Umbilical cord (tissue), 2 donors: ENCODE measurements around the gene ZDHHC14. TPM values are rescaled to one million over a fixed set of nuclear protein-coding genes. Genes with fewer than 3 reads are reported as not detected.
"Not testable (repeated sequence)": the region's sequence is repeated elsewhere in the genome, so short reads cannot be mapped to it uniquely, and the experiment has no call there.

Source experiments
- DNase-seq: peaks from one replicate; pipeline ENCODE4 v3.0.0-alpha.2; 2015; ENCODE audit warnings: low spot score
- total RNA-seq: library from RNA; depleted of rRNA; stranded (reverse); fragments of >200 nt; gene quantifications from one replicate; pipeline ENCODE4 v1.2.3, GENCODE V29; 2014; ENCODE audit warnings: low replicate concordance; ENCODE audit not compliant: insufficient read depth

Gene ZDHHC14
- total RNA-seq, 1 donor from 2014 or later = 6.5 TPM

DNA sequence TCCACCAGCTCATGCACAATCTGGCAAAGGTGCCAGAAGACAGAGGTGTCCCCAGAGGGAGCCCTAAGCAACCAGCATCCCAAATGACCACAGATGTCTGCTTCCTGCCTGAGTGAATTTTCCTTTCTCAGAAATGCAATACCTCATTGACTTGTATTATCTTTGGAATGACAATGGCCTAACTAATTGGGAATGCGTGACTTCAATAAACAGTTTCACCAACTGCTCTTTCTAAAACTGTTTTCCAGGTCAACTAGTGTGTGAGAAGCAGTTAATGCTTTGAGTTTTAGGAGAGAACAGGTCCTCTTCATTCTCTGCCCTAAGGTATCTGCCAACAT is 333.1 kb downstream of the ZDHHC14 start:
- DNase-seq = no peak

DNA sequence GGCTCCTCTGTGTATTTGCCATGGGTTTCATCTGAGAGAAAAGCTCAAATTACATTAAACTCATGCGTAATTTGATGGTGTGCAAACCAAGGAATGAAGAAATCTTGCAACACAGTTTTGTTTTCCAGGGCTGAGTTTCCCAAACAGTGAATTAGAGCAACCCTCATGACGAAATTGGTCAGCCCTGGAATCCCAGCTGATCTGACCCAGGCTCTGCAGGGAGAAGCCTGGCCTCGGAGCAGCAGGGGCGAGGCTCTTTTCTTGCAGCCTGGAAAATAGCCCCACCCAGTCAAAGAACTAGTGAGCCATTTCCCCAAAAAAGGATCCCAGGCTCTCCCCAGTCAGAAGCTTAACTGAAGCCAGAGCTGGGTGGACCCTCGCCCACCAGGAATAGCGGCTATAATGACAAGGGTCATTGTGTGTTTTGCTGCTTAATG is 334.8 kb downstream of the ZDHHC14 start:
- DNase-seq = peak; percentile 94

DNA sequence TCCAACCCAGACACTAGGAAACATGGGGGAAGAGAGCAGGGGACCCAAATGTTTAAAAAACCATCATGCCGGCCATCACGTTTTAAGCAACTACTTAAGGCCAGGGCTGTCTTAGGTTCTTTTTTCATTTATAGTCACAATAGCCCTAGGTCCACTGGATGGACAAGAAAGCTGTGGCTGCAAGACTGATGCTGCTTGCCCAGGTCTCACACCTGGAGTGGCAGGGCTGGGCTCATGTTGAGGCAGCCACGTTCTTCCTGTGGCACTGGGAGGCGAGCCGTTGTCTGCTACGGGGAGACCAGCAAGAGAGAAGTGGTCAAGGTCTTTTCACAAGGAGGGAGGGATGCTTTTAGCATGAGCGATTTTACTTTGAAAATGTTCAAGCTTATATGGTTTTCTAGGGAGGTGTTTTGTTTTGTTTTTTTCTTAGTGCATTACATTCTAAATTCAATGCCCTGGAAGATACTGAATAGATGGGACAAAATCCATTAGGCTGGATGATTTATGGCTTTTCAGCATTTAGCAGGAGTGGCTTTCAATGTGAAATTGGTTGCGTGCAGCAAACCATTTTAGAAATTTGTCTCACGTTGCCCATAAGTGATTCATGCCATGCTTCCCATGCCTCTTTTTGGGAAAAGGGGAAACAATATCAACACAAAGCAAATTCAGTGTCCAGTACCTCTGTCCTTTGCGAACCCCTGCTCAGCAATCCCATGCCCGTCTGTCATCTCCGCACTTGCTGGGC is 335.4 kb downstream of the ZDHHC14 start:
- no peak for DNase-seq

DNA sequence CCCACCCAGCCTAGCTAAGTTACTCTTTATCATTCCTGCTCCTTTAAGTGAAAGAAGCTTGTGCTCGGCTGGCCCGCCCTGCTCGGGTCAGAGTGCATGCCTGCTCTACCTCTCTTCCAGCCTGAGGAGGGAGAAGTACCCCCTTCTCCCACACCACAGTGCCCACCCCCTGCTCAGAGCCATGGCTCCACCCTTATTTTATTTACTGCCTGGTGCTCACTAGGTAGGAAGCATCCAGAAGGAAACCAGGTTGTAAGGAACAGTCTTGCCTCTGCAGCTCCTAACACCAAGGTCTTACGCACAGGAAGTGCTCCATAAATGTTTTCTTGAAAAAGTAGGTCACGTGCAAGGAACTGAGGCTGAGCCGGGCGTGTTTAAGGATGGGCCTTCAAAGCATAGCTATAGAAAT is 336.4 kb downstream of the ZDHHC14 start:
- DNase-seq = no peak

DNA sequence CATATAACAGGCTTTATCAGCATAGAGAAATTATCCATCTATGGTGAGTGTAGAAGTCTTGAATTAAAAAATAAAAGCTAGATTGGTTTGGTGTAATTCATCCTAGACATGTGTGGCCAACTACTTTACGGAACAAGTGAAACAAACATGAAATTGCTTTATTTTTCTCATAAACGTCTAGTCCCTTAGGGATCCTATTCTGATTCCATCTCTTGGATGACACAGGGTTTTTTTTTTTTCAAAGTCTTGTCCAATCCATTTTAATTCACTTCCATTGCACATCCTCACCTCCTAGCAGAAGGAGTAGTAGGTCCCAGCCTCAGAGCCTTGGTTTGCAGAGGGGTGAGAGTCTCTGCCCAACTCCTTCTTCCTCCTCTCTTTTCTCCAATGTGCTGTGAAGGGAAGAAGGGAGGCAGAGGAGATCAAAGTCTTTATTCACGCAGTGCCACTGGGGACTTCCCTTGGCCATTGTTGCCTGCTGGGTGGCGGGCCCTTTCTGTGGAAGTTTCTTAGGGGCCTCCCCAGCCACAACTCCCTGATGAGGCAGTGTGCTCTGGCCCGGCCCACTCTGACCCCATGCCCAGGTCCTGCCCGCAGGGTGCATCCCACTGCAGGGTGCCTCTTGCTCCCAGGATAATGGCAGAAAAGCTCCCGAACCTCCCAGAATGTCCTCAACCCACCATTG is 337.7 kb downstream of the ZDHHC14 start:
- DNase-seq = no peak

DNA sequence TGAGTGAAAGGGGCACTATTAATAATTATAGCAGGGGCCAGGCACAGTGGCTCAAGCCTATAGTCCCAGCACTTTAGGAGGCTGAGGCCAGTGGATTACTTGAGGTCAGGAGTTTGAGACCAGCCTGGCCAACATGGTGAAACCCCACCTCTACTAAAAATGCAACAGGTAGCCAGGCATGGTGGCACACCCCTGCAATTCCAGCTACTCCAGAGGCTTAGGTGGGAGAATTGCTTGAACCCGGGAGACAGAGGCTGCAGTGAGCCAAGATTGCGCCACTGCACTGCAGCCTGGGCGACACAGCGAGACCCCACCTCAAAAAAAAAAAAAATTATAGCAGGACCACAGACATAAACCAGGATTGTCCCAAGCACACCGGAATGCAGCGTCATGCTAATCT is 340.0 kb downstream of the ZDHHC14 start:
- not testable (repeated sequence) for DNase-seq

DNA sequence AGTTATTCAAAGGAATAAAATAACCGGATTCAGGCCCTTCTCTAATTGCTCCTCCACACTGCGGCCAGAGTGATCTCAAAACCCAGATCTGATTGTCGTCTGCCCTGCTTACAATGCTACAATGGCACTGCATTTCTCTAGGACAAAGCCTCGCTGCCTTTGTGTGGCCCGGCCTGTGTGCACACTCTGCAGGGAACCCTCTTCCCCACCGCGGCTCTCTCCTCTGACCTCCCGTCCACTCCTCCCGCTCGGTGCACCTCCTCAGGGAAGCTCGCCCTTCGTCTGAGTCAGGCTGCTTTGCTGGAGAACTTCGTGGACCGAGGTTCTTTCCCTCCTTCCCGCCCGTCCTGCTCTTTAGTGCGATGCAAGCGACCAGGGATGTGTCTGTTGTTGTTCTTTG is 340.4 kb downstream of the ZDHHC14 start:
- DNase-seq = no peak

DNA sequence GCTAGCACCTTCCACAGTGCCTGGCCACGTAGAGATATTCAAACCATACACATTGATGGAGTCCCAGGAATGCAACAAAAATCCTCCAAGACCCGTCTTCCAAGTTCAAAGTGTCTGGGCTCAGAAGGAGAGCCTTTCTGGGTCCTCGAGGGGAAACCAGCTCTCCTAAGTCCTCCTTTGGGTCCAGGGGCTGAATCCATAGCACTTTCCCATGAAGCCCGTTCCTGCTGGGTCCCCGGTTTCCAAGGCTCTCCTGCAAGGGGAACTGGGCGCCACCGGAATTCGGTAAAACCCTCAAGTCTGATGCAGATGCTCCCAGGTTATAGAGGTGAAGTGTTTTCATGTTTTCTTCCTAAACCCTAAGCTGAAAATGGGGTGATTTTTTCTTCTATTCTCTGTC is 340.8 kb downstream of the ZDHHC14 start:
- DNase-seq = no peak

DNA sequence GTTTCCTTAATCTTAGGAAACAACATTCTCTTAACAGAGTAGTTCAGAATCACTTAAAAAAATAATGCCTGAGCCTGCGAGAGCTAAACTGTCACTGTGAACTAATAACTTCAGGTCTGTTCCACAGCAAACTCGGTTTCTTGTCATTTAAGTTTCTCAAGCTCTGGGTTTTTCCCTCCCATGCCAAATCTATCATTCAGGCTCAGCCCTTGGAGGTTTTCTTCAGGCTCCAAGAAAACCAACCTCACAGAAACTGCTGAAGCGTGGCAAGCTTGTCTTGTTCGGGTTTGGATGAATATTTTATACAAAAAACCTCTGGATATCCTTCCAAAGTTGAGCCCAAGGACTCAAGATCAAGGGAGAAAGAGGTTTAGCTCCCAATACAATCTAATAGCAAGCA is 342.4 kb downstream of the ZDHHC14 start:
- no peak for DNase-seq

DNA sequence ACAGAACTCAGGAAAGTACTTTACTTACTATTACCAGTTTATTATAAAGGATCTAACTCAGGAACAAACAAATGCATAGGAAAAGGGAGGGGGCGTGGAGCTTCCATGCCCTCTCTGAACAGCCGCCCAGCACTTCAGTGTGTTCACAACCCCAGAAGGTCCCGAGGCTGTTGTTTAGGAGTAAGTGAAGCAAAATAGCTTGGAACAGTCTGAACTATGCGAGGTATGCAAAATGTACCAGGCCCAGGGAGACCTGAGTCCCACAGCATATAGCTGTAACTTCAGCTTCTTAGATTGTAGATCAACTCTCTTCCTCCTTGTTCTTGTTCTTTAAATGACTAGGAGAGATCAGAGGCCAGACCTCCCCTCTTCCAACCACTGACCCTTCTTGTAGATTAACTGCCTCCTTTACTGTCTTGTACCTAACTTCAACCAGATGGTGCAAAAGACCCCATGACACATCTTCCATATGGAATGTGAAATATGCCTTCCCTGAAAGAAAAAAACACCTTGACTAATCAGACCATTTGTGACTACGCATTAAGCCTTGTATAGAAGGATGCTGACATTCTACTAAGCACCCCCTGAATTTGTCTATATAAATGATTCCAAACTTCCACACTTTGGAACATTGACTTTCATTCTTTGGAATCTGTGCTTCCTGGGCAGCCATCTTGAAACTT is 343.3 kb downstream of the ZDHHC14 start:
- DNase-seq = no peak

DNA sequence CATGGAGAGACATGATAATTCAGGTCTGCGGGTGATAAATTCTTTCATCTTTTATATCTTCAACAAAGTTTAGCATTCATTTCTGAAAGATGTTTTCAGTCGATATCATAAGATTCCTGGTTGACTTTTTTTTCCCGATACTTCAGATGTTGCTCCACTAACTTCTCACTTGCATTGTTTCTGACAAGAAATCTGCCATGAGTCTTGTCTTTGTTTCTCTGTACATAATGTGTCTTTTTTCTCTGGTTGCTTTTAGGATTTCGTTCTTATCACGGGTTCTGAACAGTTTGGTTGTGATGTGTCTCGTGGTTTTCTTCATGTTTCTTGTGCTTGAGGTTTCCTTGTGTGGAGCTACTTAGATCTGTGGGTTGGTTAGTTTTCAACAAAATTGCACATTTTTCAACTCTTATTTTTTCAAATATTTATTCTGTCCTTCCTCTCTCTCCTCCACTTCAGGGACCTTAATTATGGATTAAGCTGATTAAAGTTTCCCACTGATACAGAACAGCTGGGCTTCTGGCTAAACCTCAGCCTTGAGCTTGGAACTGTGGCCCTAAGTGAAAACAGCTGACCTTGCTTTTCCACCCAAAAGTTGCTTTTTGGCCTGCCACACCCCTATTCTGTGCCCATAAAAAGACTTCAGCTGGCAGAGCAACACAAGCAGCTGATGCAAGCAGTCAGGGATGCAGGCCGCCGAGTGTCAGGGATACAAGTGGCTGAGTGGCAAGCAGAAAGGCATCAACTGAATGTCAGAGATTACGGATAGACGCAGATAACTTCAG is 344.2 kb downstream of the ZDHHC14 start:
- DNase-seq = no peak

DNA sequence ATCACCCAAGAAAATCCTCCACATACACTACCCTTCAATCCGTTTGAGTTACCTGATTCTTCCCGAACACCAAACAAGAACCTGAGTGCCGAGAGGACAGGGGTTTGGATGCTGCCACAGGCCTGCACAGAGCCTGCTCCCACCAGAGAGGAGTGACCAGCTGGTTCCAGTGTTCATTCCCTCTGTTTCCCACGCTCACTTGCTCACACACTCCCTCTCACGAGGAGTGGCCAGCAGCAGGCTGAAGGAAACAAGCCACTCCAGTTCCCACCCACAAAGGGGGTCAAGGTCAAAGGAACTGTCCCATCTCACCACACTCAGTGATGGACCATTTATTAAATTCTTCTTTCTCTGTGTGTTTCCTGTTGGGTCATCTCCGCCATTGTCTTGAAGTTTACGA is 344.8 kb downstream of the ZDHHC14 start:
- no peak for DNase-seq

DNA sequence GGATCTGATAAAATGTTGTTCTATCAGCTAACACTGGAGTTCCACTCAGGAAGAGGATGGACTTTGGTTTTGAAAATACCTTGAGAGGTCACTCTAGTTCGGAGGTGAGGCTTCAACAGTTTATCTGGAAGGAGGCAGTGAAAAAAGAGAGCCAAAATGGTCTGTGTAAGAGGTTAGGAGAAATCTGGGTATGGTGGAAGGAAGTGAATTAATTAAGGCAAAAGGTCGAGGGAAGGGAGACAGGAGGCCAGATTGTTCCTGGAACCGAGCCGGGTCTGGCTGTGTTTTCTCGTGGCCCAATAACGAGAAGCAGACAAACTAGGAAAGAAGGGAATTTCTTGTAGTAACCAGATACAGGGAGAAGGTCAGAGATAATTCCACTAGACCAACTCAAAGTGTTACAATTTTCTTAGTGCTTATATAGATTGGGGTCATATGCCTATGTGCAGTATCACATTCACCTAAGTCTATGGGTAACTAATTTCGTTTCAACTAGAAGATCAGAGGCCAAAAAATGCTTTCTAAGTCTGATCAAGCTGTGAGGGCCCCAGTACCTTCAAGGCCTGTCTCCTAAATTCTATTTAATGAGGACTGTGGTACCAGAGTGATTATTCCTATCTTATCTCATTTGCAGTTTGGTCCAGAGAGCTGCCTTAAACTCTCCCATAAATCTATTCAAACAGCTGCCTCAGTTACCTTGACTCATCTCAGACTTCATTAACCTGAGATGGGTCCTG is 346.1 kb downstream of the ZDHHC14 start:
- no peak for DNase-seq

Other genes starting within 250 kb of the ZDHHC14 start
- gene TMEM242, start 57.7 kb upstream of the ZDHHC14 start, total RNA-seq = 4.8 TPM